GM12801 (cell line): ENCODE results near the gene ADORA1.

Experiments
- CTCF ChIP-seq: IDR thresholded peaks from one replicate; pipeline ENCODE4 v1.5.1; 2011; ENCODE audit warnings: control low read depth; ENCODE audit not compliant: insufficient read length; ENCODE audit errors: extremely low read depth

Gene ADORA1

GRCh38 chr1:203185585-203185984, 58.1 kb downstream of the ADORA1 start:
- TF ChIP-seq CTCF: no peak

GRCh38 chr1:203186091-203186445, 58.5 kb downstream of the ADORA1 start:
- no peak for TF ChIP-seq CTCF

GRCh38 chr1:203186446-203187303, 59.1 kb downstream of the ADORA1 start, which contains the start of gene CHI3L1:
Gene CHI3L1 (minus strand): TSS chr1:203186704. CDS start chr1:203186623, 81 bp downstream.
- TF ChIP-seq CTCF: no peak

GRCh38 chr1:203187304-203187685, 59.8 kb downstream of the ADORA1 start:
- no peak for TF ChIP-seq CTCF

GRCh38 chr1:203187689-203188264, 60.3 kb downstream of the ADORA1 start:
- no peak for TF ChIP-seq CTCF

GRCh38 chr1:203188686-203189232, 61.2 kb downstream of the ADORA1 start:
- no peak for TF ChIP-seq CTCF

- TF ChIP-seq CTCF: no peak
Observed at GRCh38 chr1:203189951-203190352, 62.4 kb downstream of the ADORA1 start.
